Kidney (tissue), 14 donors: Measurements from ENCODE around the gene STK33. TPM values are rescaled to one million over a fixed set of nuclear protein-coding genes. Genes with fewer than 3 reads are reported as not detected.

Experiments used
- DNase-seq, 5 donors: peaks; one replicate each; pipeline ENCODE4 v3.0.0-alpha.2; 2013 to 2020
- FAIRE-seq: peaks from 2 replicates; lab custom pipeline; 2012; peaks lifted over from hg19 to GRCh38; lab: Jason Lieb, UNC
- H3K27ac ChIP-seq, 2 donors: one replicate each; pipeline ENCODE4 v1.7.0; 2013; ENCODE audit warnings: low read depth in 2 of 2, low read length in 2 of 2, inconsistent platforms in 1 of 2
- H3K27me3 ChIP-seq: one replicate; pipeline ENCODE4 v1.7.1; 2013; ENCODE audit warnings: low read length, inconsistent platforms; ENCODE audit not compliant: control insufficient read depth, insufficient read depth
- H3K36me3 ChIP-seq, 3 donors: one replicate each; pipeline versions ENCODE4 v1.7.0 to v1.7.1; 2013; ENCODE audit warnings: low read length in 3 of 3, control low read depth in 1 of 3, inconsistent platforms in 1 of 3; ENCODE audit not compliant: insufficient read depth in 3 of 3, control insufficient read depth in 2 of 3
- H3K4me1 ChIP-seq, 3 donors: one replicate each; pipeline versions ENCODE4 v1.7.0 to v1.7.1; 2013; ENCODE audit warnings: low read length in 3 of 3, inconsistent platforms in 1 of 3, low read depth in 1 of 3; ENCODE audit not compliant: control insufficient read depth in 2 of 3, insufficient read depth in 2 of 3
- H3K4me3 ChIP-seq, 3 donors: one replicate each; pipeline versions ENCODE4 v1.7.0 to v1.8.1; 2013; ENCODE audit warnings: low read length in 3 of 3, control low read depth in 1 of 3, inconsistent platforms in 1 of 3
- H3K9ac ChIP-seq, 3 donors: one replicate each; pipeline versions ENCODE4 v1.7.0 to v1.7.1; 2013; ENCODE audit warnings: low read length in 3 of 3, control low read depth in 1 of 3, inconsistent platforms in 1 of 3
- H3K9me3 ChIP-seq, 3 donors: one replicate each; pipeline versions ENCODE4 v1.7.0 to v1.7.1; 2013; ENCODE audit warnings: low read length in 3 of 3, control low read depth in 1 of 3, inconsistent platforms in 1 of 3; ENCODE audit not compliant: control insufficient read depth in 2 of 3, insufficient read depth in 1 of 3
- intact Hi-C: fragments of 100-400 bp; cut with DNase I; formaldehyde crosslinking; loops from one replicate; pipeline ENCODE4 v1.11.1; 2022
- polyA plus RNA-seq: library from polyadenylated mRNA; stranded (reverse); fragments of 350-450 nt; fragmentation: Illumina TruSeq; extraction: RNeasy Lipid Tissue Mini Kit (QIAGEN cat#74804); gene quantifications from one replicate; pipeline ENCODE4 v1.2.3, GENCODE V29; 2014; ENCODE audit warnings: low read depth, low replicate concordance; ENCODE audit not compliant: insufficient read depth
- total RNA-seq: library from RNA; stranded (reverse); fragmentation: NEBNext Ultra II Directional; extraction: Animal tissue kit (Norgen Biotek cat#: 25700); gene quantifications from one replicate; pipeline ENCODE4 v1.2.1, GENCODE V29; 2021
- TF ChIP-seq, protein P1 (sequence below): IDR thresholded peaks from 3 replicates; pipeline ENCODE4 v1.5.1; 2012; ENCODE audit warnings: mild to moderate bottlenecking, moderate library complexity, borderline replicate concordance; ENCODE audit not compliant: insufficient read depth; ENCODE audit errors: extremely low read depth
- donor health status: control.
- donor health status: control.
- donor health status: control.
- donor health status: control.
- donor health status: control.
- donor health status: DM: yes; HTN: yes; CAD: no.
- donor health status: Normal renal cell carcinoma (clear cell type).

The STK33 gene
- total and polyA plus RNA-seq, 2 donors from 2014 or later: 11.9 to 19.3 TPM

GRCh38 chr11:8371516-8371884 is 222.5 kb downstream of the STK33 start:
- FAIRE-seq: no peak
- no peak for DNase-seq
- H3K36me3 ChIP-seq: no peaks in the 10 kb centered on the region
- H3K4me3 ChIP-seq: no peak overlapping the region
- H3K4me1 ChIP-seq: no peaks in the 10 kb centered on the region
- H3K9ac ChIP-seq: no peak overlapping the region
- no peaks in the 10 kb centered on the region for H3K27me3 ChIP-seq
- intact Hi-C loops: no loop called here
- no peak overlapping the region for H3K27ac ChIP-seq
- H3K9me3 ChIP-seq: no peaks in the 10 kb centered on the region
- TF ChIP-seq, protein P1, sequence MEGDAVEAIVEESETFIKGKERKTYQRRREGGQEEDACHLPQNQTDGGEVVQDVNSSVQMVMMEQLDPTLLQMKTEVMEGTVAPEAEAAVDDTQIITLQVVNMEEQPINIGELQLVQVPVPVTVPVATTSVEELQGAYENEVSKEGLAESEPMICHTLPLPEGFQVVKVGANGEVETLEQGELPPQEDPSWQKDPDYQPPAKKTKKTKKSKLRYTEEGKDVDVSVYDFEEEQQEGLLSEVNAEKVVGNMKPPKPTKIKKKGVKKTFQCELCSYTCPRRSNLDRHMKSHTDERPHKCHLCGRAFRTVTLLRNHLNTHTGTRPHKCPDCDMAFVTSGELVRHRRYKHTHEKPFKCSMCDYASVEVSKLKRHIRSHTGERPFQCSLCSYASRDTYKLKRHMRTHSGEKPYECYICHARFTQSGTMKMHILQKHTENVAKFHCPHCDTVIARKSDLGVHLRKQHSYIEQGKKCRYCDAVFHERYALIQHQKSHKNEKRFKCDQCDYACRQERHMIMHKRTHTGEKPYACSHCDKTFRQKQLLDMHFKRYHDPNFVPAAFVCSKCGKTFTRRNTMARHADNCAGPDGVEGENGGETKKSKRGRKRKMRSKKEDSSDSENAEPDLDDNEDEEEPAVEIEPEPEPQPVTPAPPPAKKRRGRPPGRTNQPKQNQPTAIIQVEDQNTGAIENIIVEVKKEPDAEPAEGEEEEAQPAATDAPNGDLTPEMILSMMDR: no peak

DNA sequence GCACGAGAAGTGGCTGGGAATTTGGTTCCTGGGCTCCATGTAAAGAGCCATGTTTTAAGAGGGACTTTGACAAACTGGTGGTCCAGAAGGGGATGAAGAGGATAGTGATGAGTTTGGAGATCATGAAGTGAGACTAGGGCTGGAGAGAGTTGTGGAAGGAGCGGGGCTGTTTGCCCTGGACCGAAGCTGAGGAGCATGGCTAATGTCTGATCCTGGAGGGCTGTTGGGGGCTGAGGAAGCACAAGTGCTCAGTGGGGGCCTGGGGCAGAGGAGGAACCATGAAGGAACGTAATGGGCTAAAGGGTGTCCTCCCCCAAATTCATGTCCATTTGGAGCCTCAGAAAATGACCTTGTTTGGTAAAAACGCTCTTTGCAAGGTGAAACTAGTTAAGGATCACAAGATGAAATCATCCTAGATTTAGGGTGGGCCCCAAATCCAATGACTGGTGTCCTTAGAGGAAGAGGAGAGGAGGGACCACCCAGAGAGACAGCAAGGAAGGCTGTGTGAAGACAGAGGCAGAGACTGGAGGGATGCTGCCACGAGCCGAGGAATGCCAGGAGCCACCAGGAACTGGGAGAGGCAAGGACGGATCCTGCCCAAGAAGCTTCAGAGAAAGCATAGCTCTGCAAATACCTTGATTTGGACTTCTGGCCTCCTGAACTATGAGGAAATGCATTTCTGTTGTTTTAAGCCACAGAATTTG is 223.1 kb downstream of the STK33 start:
- Histone ChIP-seq H3K9me3 (no peaks in the 10 kb centered on the region), H3K9ac (no peak overlapping the region), H3K4me3 (no peak overlapping the region), H3K27ac (no peak overlapping the region), H3K36me3 (no peaks in the 10 kb centered on the region), H3K27me3 (no peaks in the 10 kb centered on the region), H3K4me1 (no peaks in the 10 kb centered on the region)
- intact Hi-C loops: no loop called here
- FAIRE-seq (no peak), DNase-seq (no peak)
- TF ChIP-seq, protein P1: no peak

DNA sequence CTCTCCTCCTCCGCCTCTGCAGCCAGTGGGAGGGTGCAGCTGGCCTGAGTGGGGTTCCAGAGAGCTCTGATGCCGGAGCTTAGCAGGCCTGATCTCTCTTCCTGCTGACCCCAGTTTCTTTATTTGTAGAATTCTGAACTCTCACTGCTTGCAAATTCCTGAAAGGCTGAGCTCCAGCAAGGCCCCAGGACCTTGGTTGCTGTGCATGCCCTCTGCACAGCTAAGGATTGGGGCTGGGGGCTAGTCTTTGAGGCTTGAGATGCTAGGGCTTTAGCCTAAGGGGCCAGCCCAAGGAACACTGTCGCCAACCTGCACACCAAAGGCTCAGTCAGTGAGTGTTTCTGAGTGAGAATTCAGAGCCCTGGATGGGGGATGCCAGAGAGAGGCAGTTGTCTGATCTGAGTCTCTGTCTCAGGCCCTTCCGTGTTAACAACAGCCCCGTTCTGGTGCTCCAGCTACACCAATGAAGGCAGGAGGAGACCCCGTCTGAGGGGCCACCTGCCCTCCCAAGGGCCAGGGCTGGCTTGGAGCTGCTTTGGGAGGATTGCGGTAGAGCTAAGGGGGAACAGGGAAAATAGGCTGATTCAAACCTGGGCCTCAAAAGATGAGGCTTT is 224.3 kb downstream of the STK33 start:
- DNase-seq (no peak), FAIRE-seq (no peak)
- intact Hi-C loops: no loop called here

More for the DNA sequence above, 224.3 kb downstream of the STK33 start:
- H3K4me1 ChIP-seq: no peaks in the 10 kb centered on the region
- no peak overlapping the region for H3K27ac ChIP-seq
- TF ChIP-seq, protein P1: no peak
- no peaks in the 10 kb centered on the region for H3K9me3 ChIP-seq
- no peaks in the 10 kb centered on the region for H3K36me3 ChIP-seq
- no peak overlapping the region for H3K9ac ChIP-seq
- no peak overlapping the region for H3K4me3 ChIP-seq
- no peaks in the 10 kb centered on the region for H3K27me3 ChIP-seq
